DND-41 (cell line): Measurements from ENCODE around the gene FAM32A.

Experiments
- CTCF ChIP-seq: IDR thresholded peaks from 2 replicates; pipeline ENCODE4 v1.5.1; 2012; ENCODE audit warnings: borderline replicate concordance, low read length, moderate library complexity, mild to moderate bottlenecking; ENCODE audit not compliant: poor library complexity, severe bottlenecking; ENCODE audit errors: extremely low read depth
- EZH2 ChIP-seq: IDR thresholded peaks from 3 replicates; pipeline ENCODE4 v1.6.1; 2012; ENCODE audit warnings: borderline replicate concordance, low read depth, mild to moderate bottlenecking, moderate library complexity, low read length, inconsistent platforms; ENCODE audit not compliant: severe bottlenecking

GRCh38 chr19:16185768-16186123 is 536 bp downstream of the FAM32A start:
- TF ChIP-seq CTCF (peak; percentile 67), EZH2 (no peak)
